HCT116 (cell line): ENCODE results near the gene LRRC32. TPM values are rescaled to one million over a fixed set of nuclear protein-coding genes. Genes with fewer than 3 reads are reported as not detected.

ENCODE experiments used
- ATAC-seq: fragments of 200-7000 bp; cut with Tn5 transposase; 2 replicates; pipeline ENCODE4 v1.9.1; 2020; ENCODE audit warnings: mild to moderate bottlenecking, moderate library complexity
- BruUV-seq: library from RNA; stranded (reverse); fragments of 400-500 nt; replicated peaks from 2 replicates; lab custom pipeline; 2021; lab: Mats Ljungman, UMichigan
- CTCF ChIA-PET: fragments of 300-600 bp; sonication (Branson Sonifier 250); formaldehyde crosslinking; loops from one replicate; lab custom pipeline; 2021; ENCODE audit warnings: antibody characterized with exemption; lab: Charles Lee
- POLR2A ChIA-PET: fragments of 300-600, 350-600 bp; sonication (Branson Sonifier 250); formaldehyde crosslinking; loops from one replicate; lab custom pipeline; 2021; ENCODE audit warnings: antibody characterized with exemption; lab: Charles Lee
- RAD21 ChIA-PET, 2 experiments: fragments of 300-600 bp; sonication (Branson Sonifier 250); formaldehyde crosslinking; loops; one replicate each; lab custom pipeline; 2023; ENCODE audit warnings: low total read pairs in 2 of 2; ENCODE audit not compliant: uncharacterized antibody in 2 of 2, unreplicated experiment in 2 of 2, low non-redundant PET in 1 of 2; lab: Charles Lee
- DNase-seq: peaks from one replicate; pipeline ENCODE4 v3.0.0-alpha.2; 2010; ENCODE audit warnings: low read depth, low spot score
- H2AFZ ChIP-seq: fragments of 200-600 bp; shearing (Covaris generic), sonication (generic); 2 replicates; pipeline ENCODE4 v1.6.1; 2017; ENCODE audit warnings: low read depth, mixed run types, mixed read lengths, antibody characterized with exemption, low read length; ENCODE audit not compliant: poor library complexity, severe bottlenecking
- H3K27ac ChIP-seq: 2 replicates; pipeline ENCODE4 v1.5.1; 2012; ENCODE audit warnings: low read depth, low read length
- H3K27me3 ChIP-seq: fragments of 200-600 bp; sonication (generic); 2 replicates; pipeline ENCODE4 v1.6.1; 2016; ENCODE audit warnings: mixed run types, low read length, mixed read lengths; ENCODE audit not compliant: insufficient read depth
- H3K36me3 ChIP-seq, 2 experiments: fragments of 200-500 bp in 1 of 2; fragments of 200-600 bp in 1 of 2; sonication (Bioruptor generic) in 1 of 2; sonication (generic) in 1 of 2; 2 replicates each; pipeline versions ENCODE4 v1.5.1 to v1.6.1; 2014 to 2016; ENCODE audit warnings: low read length in 2 of 2, inconsistent platforms in 1 of 2, mixed read lengths in 1 of 2, mixed run types in 1 of 2; ENCODE audit not compliant: insufficient read depth in 2 of 2, control insufficient read depth in 1 of 2
- H3K4me1 ChIP-seq, 2 experiments: fragments of 200-600 bp in 1 of 2; sonication (generic) in 1 of 2; 2 replicates each; pipeline versions ENCODE4 v1.5.1 to v1.6.1; 2012 to 2017; ENCODE audit warnings: low read length in 2 of 2, inconsistent platforms in 1 of 2, mild to moderate bottlenecking in 1 of 2, mixed read lengths in 1 of 2, mixed run types in 1 of 2, moderate library complexity in 1 of 2; ENCODE audit not compliant: insufficient read depth in 2 of 2, control insufficient read depth in 1 of 2
- H3K4me2 ChIP-seq: fragments of 200-600 bp; sonication (generic); 2 replicates; pipeline ENCODE4 v1.6.1; 2017; ENCODE audit warnings: mixed run types, low read length, mixed read lengths
- H3K4me3 ChIP-seq, 2 experiments: fragments of 200-600 bp in 1 of 2; sonication (generic) in 1 of 2; replicated peaks in 1 of 2; 2 replicates each; pipeline ENCODE4 v1.5.1; 2011 to 2016; ENCODE audit warnings: low read length in 2 of 2, control low read depth in 1 of 2, low read depth in 1 of 2, mild to moderate bottlenecking in 1 of 2, mixed read lengths in 1 of 2, mixed run types in 1 of 2
- H3K79me2 ChIP-seq: fragments of 200-600 bp; sonication (generic); 2 replicates; pipeline ENCODE4 v1.6.1; 2017; ENCODE audit warnings: mild to moderate bottlenecking, mixed run types, low read length, moderate library complexity, mixed read lengths; ENCODE audit not compliant: insufficient read depth
- H3K9ac ChIP-seq: fragments of 200-600 bp; sonication (generic); 2 replicates; pipeline ENCODE4 v1.6.1; 2016; ENCODE audit warnings: low read length, mixed read lengths
- H3K9me2 ChIP-seq: fragments of 200-600 bp; sonication (generic), shearing (Covaris generic); 2 replicates; pipeline ENCODE4 v1.6.1; 2017; ENCODE audit warnings: mixed run types, mild to moderate bottlenecking, moderate library complexity; ENCODE audit not compliant: insufficient read depth
- H3K9me3 ChIP-seq, 2 experiments: fragments of 200-500 bp in 1 of 2; fragments of 200-600 bp in 1 of 2; sonication (Bioruptor generic) in 1 of 2; sonication (generic) in 1 of 2; 2 replicates each; pipeline ENCODE4 v1.6.1; 2014 to 2017; ENCODE audit warnings: low read length in 2 of 2, mixed read lengths in 2 of 2, inconsistent platforms in 1 of 2, low read depth in 1 of 2, mild to moderate bottlenecking in 1 of 2, mixed run types in 1 of 2, moderate library complexity in 1 of 2; ENCODE audit not compliant: control insufficient read depth in 1 of 2, insufficient read depth in 1 of 2
- H4K20me1 ChIP-seq: fragments of 200-600 bp; sonication (generic), shearing (Covaris generic); 2 replicates; pipeline ENCODE4 v1.6.1; 2017; ENCODE audit warnings: mixed run types, mild to moderate bottlenecking, moderate library complexity; ENCODE audit not compliant: insufficient read depth
- CBX3 ChIP-seq: IDR thresholded peaks from 2 replicates; pipeline ENCODE4 v1.6.1; 2012; ENCODE audit warnings: low read depth
- EGR1 ChIP-seq: IDR thresholded peaks from 2 replicates; pipeline ENCODE4 v1.6.1; 2012; ENCODE audit warnings: low read depth
- FOSL1 ChIP-seq: IDR thresholded peaks from 2 replicates; pipeline ENCODE4 v1.6.1; 2012; ENCODE audit warnings: low read depth
- JUND ChIP-seq: IDR thresholded peaks from 2 replicates; pipeline ENCODE4 v1.6.1; 2012
- POLR2AphosphoS5 ChIP-seq: IDR thresholded peaks from 2 replicates; pipeline ENCODE4 v1.6.1; 2011; ENCODE audit warnings: mild to moderate bottlenecking, low read depth, low read length, moderate library complexity
- RAD21 ChIP-seq: IDR thresholded peaks from 2 replicates; pipeline ENCODE4 v1.6.1; 2012; ENCODE audit warnings: low read depth, mild to moderate bottlenecking
- SP1 ChIP-seq: IDR thresholded peaks from 2 replicates; pipeline ENCODE4 v1.6.1; 2012; ENCODE audit warnings: low read depth
- SRF ChIP-seq: IDR thresholded peaks from 2 replicates; pipeline ENCODE4 v1.6.1; 2012; ENCODE audit warnings: low read depth
- TCF7L2 ChIP-seq: IDR thresholded peaks from 2 replicates; pipeline ENCODE4 v1.7.0; 2011; ENCODE audit warnings: borderline replicate concordance, inconsistent platforms; ENCODE audit not compliant: insufficient read depth, insufficient read length; ENCODE audit errors: extremely low read depth
- ZFX ChIP-seq: fragments of 450-650 bp; IDR thresholded peaks from 2 replicates; pipeline ENCODE4 v1.6.1; 2017
- ZNF274 ChIP-seq: fragments of 200-500 bp; sonication (Bioruptor generic); IDR thresholded peaks from 2 replicates; pipeline ENCODE4 v1.6.1; 2014; ENCODE audit warnings: mild to moderate bottlenecking, low read depth, low read length, inconsistent platforms
- intact Hi-C: fragments of 100-400 bp; cut with micrococcal nuclease; formaldehyde crosslinking; loops from 2 replicates; pipeline ENCODE4 v1.10.0; 2022
- total RNA-seq: library from RNA; stranded (reverse); gene quantifications from one replicate; pipeline ENCODE4 v1.2.1, GENCODE V29; 2021; ENCODE audit not compliant: unreplicated experiment
- TF ChIP-seq, protein P1 (sequence below): IDR thresholded peaks from 2 replicates; pipeline ENCODE4 v1.6.1; 2012; ENCODE audit warnings: low read depth
- TF ChIP-seq, protein P2 (sequence below), 3 experiments: fragments of 200-600 bp in 1 of 3; sonication (generic) in 1 of 3; IDR thresholded peaks in 2 of 3; conservative IDR thresholded peaks in 1 of 3; 2 replicates each; pipeline ENCODE4 v1.5.1; 2012 to 2017; ENCODE audit warnings: low read depth in 2 of 3, low read length in 2 of 3, antibody characterized with exemption in 1 of 3, borderline replicate concordance in 1 of 3, control low read depth in 1 of 3, mild to moderate bottlenecking in 1 of 3, mixed read lengths in 1 of 3, mixed run types in 1 of 3, moderate library complexity in 1 of 3; ENCODE audit not compliant: insufficient read depth in 1 of 3
- TF ChIP-seq, protein P3 (sequence below): IDR thresholded peaks from 2 replicates; pipeline ENCODE4 v1.6.1; 2011; ENCODE audit warnings: mild to moderate bottlenecking, low read length, moderate library complexity; ENCODE audit not compliant: insufficient replicate concordance; ENCODE audit errors: extremely low read depth

Gene LRRC32
- total RNA-seq, 1 experiment from 2014 or later: 0.54 TPM

DNA sequence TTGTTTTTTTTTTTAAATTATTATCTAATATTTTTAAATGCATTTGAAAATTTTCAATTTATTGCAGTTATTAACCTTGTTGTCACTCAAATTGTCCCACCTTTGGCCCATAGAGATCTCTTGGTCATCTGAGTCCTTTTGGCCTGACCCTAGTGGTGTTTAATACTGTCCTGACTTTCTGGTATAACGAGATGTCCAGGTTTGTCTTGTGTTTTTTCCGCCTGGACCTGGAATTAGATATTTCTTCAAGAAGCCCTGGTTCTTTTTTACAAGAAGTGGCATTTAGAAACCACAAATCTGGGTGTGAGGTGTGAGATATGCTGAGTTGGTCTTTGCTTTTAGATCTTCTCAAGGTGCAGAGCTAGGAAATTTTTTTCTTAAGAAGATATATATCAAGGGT lies 38.1 kb downstream of the LRRC32 start:
- Histone ChIP-seq H4K20me1 (no peaks in the 10 kb centered on the region), H3K36me3 (no peaks in the 10 kb centered on the region), H3K9ac (no peak overlapping the region), H3K27ac (no peak overlapping the region), H3K27me3 (no peaks in the 10 kb centered on the region), H3K4me3 (no peak overlapping the region), H3K79me2 (no peaks in the 10 kb centered on the region), H3K4me2 (no peak overlapping the region), H3K4me1 (no peaks in the 10 kb centered on the region), H3K9me3 (no peaks in the 10 kb centered on the region), H3K9me2 (no peaks in the 10 kb centered on the region)
- intact Hi-C loops: no loop called here
- RAD21 ChIA-PET: no interaction called here
- no peak for ATAC-seq
- POLR2A ChIA-PET: no interaction called here
- CTCF ChIA-PET: no interaction called here
- TF ChIP-seq, protein P1, sequence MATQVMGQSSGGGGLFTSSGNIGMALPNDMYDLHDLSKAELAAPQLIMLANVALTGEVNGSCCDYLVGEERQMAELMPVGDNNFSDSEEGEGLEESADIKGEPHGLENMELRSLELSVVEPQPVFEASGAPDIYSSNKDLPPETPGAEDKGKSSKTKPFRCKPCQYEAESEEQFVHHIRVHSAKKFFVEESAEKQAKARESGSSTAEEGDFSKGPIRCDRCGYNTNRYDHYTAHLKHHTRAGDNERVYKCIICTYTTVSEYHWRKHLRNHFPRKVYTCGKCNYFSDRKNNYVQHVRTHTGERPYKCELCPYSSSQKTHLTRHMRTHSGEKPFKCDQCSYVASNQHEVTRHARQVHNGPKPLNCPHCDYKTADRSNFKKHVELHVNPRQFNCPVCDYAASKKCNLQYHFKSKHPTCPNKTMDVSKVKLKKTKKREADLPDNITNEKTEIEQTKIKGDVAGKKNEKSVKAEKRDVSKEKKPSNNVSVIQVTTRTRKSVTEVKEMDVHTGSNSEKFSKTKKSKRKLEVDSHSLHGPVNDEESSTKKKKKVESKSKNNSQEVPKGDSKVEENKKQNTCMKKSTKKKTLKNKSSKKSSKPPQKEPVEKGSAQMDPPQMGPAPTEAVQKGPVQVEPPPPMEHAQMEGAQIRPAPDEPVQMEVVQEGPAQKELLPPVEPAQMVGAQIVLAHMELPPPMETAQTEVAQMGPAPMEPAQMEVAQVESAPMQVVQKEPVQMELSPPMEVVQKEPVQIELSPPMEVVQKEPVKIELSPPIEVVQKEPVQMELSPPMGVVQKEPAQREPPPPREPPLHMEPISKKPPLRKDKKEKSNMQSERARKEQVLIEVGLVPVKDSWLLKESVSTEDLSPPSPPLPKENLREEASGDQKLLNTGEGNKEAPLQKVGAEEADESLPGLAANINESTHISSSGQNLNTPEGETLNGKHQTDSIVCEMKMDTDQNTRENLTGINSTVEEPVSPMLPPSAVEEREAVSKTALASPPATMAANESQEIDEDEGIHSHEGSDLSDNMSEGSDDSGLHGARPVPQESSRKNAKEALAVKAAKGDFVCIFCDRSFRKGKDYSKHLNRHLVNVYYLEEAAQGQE: no peak
- TF ChIP-seq JUND: no peak
- TF ChIP-seq SP1: no peak
- TF ChIP-seq POLR2AphosphoS5: no peak
- no peak for TF ChIP-seq TCF7L2
- no peak for TF ChIP-seq CBX3
- TF ChIP-seq EGR1: no peak
- no peak for TF ChIP-seq ZFX
- no peak for TF ChIP-seq ZNF274
- TF ChIP-seq, protein P2, sequence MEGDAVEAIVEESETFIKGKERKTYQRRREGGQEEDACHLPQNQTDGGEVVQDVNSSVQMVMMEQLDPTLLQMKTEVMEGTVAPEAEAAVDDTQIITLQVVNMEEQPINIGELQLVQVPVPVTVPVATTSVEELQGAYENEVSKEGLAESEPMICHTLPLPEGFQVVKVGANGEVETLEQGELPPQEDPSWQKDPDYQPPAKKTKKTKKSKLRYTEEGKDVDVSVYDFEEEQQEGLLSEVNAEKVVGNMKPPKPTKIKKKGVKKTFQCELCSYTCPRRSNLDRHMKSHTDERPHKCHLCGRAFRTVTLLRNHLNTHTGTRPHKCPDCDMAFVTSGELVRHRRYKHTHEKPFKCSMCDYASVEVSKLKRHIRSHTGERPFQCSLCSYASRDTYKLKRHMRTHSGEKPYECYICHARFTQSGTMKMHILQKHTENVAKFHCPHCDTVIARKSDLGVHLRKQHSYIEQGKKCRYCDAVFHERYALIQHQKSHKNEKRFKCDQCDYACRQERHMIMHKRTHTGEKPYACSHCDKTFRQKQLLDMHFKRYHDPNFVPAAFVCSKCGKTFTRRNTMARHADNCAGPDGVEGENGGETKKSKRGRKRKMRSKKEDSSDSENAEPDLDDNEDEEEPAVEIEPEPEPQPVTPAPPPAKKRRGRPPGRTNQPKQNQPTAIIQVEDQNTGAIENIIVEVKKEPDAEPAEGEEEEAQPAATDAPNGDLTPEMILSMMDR (IDR thresholded peaks at IDR 0.05 in 2 of 3, conservative IDR thresholded peaks at IDR 0.05 in 1 of 3; ENCODE audit: borderline replicate concordance in 1 of 3, insufficient read depth in 1 of 3, low read depth in 2 of 3, low read length in 2 of 3): no peak
- TF ChIP-seq FOSL1: no peak
- no peak for TF ChIP-seq SRF
- TF ChIP-seq, protein P3, sequence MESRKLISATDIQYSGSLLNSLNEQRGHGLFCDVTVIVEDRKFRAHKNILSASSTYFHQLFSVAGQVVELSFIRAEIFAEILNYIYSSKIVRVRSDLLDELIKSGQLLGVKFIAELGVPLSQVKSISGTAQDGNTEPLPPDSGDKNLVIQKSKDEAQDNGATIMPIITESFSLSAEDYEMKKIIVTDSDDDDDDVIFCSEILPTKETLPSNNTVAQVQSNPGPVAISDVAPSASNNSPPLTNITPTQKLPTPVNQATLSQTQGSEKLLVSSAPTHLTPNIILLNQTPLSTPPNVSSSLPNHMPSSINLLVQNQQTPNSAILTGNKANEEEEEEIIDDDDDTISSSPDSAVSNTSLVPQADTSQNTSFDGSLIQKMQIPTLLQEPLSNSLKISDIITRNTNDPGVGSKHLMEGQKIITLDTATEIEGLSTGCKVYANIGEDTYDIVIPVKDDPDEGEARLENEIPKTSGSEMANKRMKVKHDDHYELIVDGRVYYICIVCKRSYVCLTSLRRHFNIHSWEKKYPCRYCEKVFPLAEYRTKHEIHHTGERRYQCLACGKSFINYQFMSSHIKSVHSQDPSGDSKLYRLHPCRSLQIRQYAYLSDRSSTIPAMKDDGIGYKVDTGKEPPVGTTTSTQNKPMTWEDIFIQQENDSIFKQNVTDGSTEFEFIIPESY: no peak
- TF ChIP-seq RAD21: no peak
- TF ChIP-seq, all 23 proteins: peak for 0
- no TSS peak for BruUV-seq
- no peak for DNase-seq
- H2AFZ ChIP-seq: no peak overlapping the region
